ENCODE results near the gene WDR12.
"Not testable (repeated sequence)": the region's sequence is repeated elsewhere in the genome, so short reads cannot be mapped to it uniquely, and the experiment has no call there.

WDR12 gene

DNA sequence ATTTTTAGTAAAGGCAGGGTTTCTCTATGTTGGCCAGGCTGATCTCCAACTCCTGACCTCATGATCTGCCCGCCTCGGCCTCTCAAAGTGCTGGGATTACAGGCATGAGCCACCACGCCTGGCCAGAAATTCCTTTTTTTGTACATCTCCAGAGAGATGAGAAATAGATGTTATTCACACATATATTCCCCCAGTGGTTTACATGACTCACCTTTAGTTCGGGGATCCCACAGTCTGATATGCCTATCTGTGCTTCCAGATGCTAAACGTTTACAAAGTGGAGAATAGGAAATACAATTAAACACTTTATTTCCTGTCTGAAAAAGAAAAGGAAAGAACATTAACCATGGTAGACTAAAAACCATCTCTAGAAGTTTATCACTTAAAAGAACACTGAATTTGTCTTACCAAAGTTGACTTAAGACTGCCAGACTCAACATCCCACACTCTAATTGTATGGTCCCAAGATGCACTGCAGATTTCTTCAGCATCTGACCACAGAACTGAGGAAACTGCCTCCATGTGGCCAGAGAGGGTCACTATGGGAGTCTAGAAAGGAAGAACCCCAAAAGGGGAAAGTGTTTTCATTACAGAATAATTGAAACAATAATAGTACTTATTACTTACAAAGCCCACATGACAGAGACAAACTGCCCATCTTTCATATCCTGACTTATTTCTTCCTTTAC lies 27.3 kb downstream of the WDR12 start:
- DNase-seq, result no peak

DNA sequence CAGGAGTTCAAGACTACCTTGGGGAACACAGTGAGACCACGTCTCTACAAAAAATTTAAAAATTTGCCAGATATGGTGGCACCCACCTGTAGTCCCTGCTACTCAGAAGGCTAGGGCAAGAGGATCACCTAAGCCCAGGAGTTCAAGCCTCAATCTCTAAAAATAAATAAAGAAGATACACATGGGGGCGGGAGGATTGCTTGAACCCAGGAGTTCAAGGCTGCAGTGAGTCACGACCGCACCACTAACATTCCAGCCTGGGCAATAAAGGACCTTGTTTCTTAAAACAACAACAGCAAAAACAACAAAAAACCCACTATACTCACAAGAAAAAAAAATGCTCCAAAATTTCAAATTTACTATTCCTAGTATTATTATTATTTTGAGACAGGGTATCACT lies 29.9 kb downstream of the WDR12 start:
- no peak for DNase-seq

DNA sequence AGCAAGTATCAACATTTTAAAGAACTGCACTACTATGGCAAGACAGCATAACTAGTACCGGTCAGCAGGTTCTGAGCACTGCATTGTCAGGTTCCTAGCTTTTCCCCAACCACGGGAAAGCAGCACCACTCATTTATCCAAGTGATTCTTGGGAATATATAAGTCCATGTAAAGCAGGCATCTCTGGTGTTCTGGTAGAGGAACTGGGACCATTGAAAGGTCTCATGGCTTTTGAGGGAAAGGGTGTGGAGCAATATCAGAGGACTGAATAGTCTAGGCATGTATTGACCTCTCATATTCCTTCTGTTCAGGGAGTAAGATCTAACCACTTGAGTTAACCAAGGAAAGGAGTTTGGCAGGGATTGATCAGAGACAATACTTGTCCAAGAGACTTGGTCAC lies 33.8 kb downstream of the WDR12 start:
- DNase-seq, result no peak

DNA sequence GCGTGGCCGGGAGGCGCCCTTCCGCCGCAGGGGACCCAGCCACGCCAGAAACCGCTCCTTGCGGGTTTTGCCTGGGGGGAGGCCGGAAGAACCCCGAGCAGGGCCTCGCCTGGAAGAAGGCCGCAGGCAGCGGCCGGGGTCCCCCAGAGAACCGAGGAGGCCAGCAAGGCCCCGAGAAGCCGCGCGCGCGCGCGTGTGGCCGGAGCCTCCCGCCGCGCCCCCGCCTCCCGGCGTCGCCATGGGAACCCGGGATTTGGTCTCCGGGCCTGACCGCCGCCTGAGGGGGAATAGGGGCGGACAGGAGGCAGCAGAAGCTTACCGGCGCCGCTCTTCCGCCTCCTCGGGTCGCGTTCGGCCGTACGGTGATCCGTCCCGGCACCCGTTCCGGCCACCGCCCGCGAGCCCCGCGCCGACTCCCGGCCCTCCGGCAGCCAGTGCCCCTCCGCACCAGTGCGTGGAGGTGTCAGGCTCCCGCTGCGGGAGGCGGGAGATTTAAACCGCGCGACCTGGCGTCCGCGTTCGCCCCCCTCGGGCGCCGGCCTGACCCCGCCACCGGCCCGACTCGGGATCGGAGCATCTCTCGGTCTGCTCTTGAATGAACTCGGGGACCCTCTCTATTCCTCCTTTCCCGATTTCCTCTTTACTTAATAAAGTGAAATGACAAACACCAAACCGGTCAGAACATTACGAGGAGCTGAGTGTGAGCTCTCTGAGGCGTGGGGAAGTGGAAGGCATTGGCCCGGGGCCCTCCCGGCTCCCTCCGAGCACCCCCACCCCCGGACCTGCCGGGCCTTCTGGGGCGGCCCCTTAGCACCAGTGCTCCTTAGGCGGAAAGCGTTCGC lies 40.0 kb downstream of the WDR12 start, which contains the start of gene ICA1L:
Gene ICA1L (minus strand): TSS at position 467 of the 842 bp plus-strand sequence. CDS start 42,757 bp downstream, outside the sequence.
- peak; percentile 72 for DNase-seq

DNA sequence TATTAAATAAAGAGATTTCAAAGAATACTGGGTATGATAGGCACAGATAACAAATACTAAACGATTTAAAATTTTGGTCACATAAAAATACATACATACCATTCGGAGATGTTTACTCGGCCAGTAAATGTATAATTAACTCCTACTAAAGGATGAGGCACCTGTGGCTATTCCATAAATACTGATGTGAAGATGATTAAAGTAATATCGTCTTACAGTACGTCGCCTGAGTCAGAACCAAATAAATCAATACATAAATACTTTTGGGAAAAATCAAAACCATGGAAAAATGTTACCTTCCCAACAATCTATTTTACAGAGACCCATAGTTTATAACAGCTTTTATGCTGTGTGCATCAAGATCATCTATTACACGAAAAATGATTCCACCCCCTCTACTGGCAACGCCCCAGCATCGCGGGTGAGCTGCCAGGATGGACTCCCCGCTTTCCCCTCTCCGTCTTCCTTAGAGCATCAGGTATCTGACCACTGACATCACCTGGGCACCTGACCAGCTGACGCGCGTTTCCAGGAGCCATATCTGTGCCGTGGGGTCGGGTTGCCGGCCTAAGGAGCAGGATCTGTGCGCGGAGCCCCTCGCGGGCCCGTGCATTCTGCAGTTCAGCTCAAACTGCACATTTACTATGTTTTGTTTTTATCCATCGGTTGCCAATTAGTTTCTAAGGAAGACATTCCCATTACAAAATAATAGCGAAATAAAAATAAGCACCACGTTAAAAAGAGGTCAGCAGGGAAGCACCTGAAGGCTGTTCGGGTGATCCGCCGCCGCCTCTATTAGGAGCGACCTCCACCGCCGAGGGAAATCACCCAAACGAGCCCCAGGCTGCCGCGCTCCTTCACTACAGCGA lies 40.8 kb downstream of the WDR12 start:
- peak; percentile 58 for DNase-seq

DNA sequence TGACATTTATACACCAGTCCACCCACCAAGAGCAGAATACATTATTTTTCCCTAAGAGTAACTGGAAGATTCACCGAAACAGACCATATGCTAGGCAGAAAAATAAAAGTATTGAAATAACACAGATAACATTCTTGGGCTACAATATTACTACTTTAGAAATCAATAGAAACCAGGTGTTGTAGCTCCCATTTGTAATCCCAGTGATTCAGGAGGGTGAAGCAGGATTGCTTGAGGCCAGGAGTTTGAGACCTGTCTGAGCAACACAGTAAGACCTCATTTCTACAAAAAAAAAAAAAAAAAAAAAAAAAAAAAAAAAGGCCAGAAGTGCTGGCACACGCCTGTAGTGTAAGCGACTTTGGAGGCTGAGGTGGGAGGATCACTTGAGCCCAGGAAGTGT lies 49.5 kb downstream of the WDR12 start:
- no peak for DNase-seq

DNA sequence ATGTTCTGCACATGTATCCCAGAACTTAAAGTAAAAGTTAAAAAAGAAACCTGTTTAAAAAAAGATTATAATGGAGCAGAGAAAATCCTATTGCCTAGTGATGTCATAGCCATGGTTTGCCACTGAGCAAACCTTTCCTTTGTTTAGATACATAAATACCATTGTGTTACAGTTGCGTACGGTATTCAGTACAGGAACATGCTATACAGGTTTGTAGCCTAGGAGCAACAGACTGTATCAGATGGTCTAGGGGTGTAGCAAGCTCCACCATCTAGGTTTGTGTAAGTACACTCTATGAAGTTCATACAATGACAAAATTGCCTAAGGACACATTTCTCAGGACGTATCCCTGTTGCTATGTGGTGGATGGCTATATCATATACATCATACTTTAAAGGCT lies 52.9 kb downstream of the WDR12 start:
- DNase-seq, result no peak

DNA sequence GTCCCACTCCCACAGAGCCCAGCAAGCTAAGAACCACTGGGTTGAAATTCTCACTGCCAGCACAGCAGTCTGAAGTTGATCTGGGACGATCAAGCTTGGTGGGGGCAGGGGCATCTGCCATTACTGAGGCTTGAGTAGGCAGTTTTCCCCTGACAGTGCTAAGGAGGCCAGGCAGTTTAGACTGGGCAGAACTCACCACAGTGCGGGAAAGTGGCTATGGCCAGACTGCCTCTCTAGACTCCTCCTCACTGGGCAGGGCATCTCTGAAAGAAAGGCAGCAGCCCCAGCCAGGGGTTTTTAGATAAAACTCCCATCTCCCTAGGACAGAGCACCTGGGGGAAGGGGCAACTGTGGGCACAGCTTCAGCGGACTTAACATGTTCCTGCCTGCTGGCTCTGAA lies 62.1 kb downstream of the WDR12 start:
- DNase-seq, result not testable (repeated sequence)

DNA sequence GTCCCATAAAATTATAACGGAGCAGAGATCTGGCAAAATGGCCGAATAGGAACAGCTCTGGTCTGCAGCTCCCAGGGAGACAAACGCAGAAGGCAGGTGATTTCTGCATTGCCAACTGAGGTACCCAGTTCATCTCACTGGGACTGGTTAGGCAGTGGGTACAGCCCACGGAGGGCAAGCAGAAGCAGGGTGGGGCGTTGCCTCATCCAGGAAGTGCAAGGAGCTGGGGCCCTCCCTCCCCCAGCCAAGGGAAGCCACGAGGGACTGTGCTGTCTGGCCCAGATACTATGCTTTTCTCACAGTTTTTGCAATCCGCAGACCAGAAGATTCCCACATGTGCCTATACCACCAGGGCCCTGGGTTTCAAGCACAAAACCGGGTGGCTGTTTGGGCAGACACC lies 62.7 kb downstream of the WDR12 start:
- DNase-seq, result no peak

DNA sequence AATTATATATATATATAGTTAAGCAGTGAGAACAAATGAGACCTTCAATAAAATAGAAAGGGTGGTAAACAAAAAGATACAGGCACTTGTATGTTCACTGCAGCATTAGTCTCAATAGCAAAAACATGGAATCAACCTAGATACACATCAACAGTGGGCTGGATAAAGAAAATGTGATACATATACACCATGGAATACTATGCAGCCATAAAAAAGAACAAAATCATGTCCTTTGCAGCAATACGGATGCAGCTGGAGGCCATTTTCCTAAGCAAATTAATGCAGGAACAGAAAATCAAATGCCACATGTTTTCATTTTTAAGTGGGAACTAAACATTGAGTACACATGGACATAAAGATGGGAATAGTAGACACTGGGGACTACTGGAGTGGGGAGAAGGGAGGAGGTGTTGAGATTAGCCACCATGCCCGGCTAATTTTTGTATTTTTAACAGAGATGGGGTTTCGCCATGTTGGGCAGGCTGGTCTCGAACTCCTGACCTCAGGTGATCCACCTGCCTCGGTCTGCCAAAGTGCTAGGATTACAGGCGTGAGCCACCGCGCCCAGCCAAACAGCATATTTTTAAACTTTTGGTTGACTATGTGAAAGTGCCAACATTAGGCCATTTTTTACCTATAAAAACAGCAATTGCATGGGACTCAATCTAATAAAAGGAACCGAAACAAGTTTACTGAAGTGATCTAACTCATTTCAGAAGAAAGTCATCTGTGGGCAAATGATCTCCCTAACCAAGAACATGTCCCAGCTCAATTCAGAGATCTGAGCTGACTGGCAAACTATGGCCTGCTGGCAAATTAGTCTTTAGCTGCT lies 63.6 kb downstream of the WDR12 start:
- DNase-seq, result no peak

DNA sequence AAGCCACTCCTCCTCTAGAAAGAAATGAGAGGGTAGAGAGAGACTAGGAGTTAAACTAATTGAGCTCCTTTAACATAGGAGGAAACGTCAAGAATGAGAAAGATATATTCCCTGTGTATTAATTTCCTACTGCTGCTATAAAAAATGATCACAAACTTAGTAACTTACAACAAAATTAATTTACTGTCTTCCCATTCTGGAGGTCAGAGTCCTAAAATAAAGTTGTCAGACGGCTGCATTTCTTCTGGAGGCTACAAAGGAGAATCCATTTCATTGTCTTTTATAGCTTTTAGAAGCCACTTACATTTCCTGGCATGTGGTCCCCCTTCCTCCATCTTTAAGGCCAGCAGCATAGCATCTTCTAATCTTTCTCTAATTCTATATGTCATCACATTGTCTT lies 66.8 kb downstream of the WDR12 start:
- DNase-seq, result no peak

DNA sequence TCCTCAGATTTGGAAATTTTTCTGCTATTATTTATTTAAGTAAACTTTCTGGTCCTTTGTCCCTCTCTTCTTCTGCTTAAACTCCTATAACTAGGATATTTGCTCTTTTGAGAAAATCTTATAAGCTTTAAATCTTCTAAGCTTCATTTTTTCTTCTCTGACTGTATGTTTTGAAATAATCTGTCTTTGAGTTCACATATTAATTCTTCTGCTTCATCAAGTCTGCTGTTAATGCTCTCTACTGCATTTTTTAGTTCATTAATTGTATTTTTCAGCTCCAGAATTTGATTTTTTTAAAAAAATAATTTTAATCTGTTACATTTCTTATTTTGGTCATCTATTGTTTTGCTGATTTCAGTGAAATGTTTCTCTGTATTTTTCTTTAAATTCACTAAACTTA lies 68.8 kb downstream of the WDR12 start:
- DNase-seq, result no peak

DNA sequence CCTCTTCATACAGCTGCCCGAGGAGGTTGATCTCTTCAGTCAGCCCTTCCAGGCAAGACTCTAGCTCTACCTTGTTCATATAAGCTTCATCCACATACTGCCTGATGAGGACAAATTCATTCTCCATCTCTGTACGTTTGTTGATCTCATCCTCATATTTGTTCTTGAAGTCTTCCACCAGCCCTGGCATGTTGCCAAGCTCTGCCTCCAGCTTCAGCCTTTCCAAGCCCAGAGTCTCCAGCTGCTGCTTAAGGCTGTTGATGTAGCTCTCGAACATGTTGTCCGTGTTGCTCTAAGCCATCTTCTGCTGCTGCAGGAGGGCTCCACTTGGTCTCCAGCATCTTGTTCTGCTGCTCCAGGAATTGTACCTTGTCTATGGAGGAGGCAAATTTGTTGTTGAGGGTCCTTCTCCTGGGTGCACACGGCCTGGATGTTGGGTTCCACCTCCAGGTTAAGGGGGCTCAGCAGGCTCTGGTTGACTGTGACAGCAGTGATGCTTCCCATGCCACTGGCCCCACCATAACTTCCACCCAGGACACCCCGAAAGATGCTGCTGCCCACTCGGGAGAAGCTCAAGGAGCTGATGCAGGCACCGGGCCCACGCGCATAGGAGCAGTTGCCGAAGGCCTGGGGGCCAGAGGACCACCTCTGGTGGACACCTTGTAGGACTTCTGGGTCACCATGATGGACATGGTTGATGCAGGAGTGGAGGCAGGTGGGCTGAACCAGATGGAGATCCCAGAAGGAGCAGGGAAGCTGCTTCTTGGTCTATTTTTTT lies 70.2 kb downstream of the WDR12 start:
- no peak for DNase-seq

DNA sequence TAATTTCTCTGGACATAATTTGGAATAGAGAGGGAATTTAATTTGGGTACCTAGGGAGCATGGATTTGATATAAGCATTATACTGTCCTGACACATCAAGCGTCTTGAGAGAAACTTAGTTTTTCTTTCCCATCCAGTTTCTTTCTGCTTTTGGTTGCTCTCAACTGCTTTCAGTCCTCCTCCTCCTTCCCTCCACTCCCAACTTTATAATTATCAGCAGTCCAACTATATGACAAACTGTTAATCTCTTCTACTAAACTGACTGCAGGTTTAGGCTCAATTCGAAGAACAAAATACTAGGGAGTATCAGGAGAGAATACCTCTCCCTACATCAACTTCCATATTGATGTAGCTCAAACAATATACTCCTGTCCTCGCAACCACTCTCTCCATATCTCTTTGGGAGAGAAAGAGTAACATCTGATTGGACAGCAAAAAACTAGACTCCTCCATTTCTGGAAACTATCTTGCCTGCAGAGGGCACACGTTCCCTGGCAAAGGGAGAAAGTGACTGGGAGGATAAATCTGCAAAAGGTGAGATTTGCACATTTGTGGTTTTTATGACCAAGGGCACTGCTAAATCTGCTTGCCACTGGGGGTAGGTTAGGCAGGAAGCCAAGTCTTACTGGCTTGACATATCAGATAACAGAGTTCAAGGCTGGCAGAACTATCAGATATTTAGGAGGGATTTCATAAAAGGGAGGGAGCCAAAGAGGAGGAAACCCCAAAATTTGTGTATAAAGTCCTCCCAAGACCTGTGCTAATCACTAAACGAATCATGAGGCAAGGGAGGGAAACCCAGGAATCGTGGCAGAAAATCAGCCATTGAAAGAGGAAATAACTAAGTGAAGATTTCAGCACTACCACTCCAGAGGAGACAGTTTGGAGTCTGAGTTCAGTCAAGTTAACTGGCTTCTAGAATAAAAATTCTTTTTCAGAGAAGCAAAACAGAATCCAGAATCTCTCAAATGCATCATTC lies 79.9 kb downstream of the WDR12 start:
- DNase-seq, result peak; percentile 13

DNA sequence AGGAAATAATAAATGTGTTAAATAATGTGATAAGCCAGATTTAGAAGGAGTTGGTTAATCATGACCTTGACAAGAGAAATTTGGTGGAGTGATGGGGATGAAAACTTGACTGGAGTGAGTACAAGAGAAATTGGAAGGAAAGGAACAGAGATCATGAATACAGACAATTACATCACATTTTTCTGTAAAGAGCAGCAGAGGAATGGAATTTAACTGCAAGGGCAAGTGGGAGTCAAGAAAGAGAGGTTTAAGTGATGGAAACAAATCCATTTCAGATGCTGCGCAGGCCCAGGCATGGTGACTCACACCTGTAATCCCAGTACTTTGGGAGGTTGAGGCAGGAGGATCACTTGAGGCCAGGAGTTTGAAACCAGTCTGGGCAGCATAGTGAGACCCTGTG lies 86.6 kb downstream of the WDR12 start:
- no peak for DNase-seq

Measured in midbrain (tissue), 1 donor.